GM10248 (cell line): ENCODE measurements around the gene EXOSC9.

ENCODE experiments used
- CTCF ChIA-PET: fragments of 300-600 bp; sonication (Branson Sonifier 250); formaldehyde crosslinking; extraction: SDS; loops from one replicate; lab custom pipeline; 2021; ENCODE audit warnings: antibody characterized with exemption; lab: Yijun Ruan, JAX
- POLR2A ChIA-PET: fragments of 350-650 bp; sonication (Branson Sonifier 250); formaldehyde crosslinking; extraction: SDS; loops from one replicate; lab custom pipeline; 2020; ENCODE audit warnings: antibody characterized with exemption; lab: Yijun Ruan, JAX
- DNase-seq: peaks from one replicate; pipeline ENCODE4 v3.0.0; 2012; ENCODE audit errors: extremely low spot score
- TF ChIP-seq, protein P1 (sequence below): IDR thresholded peaks from 2 replicates; pipeline ENCODE4 v1.5.1; 2012; ENCODE audit warnings: mild to moderate bottlenecking, low read depth; ENCODE audit errors: extremely low read depth, missing control alignments, control extremely low read depth

EXOSC9 gene

DNA sequence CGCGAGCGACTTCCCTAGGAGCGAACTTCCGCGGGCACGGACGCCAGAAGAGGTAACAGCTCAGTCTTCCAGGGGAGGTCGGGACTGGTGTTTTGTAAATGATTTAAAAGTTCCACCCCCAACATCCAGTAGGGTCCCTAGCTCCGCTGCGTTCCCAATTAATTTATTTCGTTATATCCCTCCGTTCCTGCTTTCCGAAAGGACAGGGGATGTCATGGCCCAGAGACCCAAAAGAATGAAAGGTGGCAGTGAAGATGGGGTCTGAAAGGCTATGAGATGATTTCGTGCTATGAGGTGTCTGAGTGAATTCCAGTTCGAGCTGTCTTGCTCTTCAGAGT is 35.8 kb upstream of the EXOSC9 start:
- POLR2A ChIA-PET, result no interaction called here
- TF ChIP-seq, protein P1, sequence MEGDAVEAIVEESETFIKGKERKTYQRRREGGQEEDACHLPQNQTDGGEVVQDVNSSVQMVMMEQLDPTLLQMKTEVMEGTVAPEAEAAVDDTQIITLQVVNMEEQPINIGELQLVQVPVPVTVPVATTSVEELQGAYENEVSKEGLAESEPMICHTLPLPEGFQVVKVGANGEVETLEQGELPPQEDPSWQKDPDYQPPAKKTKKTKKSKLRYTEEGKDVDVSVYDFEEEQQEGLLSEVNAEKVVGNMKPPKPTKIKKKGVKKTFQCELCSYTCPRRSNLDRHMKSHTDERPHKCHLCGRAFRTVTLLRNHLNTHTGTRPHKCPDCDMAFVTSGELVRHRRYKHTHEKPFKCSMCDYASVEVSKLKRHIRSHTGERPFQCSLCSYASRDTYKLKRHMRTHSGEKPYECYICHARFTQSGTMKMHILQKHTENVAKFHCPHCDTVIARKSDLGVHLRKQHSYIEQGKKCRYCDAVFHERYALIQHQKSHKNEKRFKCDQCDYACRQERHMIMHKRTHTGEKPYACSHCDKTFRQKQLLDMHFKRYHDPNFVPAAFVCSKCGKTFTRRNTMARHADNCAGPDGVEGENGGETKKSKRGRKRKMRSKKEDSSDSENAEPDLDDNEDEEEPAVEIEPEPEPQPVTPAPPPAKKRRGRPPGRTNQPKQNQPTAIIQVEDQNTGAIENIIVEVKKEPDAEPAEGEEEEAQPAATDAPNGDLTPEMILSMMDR, result no peak
- no peak for DNase-seq
- CTCF ChIA-PET, result interaction anchor here (1.1 to 1.8 kb wide), 3 partner anchors 9 to 12 kb away, joined by 3 to 6 read pairs (median 3); no protein-coding TSS in a partner anchor

DNA sequence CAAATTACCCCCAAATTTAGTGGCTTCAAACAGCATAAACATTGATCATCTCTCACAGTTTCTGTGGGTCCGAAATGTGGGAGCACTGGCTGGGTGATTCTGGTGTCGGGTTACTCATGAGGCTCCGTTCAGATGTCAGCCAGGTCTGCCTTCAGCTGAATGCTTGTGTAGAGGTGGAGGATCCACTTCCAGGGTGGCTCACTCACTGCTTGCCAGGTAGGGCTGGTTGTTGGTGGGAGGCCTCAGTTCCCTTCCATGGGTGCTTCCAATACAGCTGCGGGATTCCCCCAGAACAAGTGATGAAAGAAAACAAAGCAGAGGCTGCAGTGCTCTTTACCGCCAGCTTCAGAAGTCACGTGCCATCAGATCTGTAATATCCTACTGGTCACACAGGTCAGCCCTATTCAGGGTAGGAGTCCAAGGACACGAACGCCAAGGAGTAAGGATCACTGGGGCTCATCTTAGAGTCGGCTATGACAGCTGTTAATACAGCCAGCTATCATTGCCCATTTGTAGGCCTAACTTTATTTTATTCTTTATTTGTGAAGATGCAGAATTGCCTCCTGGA is 35.1 kb upstream of the EXOSC9 start:
- DNase-seq, result no peak
- POLR2A ChIA-PET, result no interaction called here
- CTCF ChIA-PET, result interaction anchor here (0.8 to 1.1 kb wide), 2 partner anchors 10 to 15 kb away, joined by 3 read pairs; no protein-coding TSS in a partner anchor
- TF ChIP-seq, protein P1, result no peak

DNA sequence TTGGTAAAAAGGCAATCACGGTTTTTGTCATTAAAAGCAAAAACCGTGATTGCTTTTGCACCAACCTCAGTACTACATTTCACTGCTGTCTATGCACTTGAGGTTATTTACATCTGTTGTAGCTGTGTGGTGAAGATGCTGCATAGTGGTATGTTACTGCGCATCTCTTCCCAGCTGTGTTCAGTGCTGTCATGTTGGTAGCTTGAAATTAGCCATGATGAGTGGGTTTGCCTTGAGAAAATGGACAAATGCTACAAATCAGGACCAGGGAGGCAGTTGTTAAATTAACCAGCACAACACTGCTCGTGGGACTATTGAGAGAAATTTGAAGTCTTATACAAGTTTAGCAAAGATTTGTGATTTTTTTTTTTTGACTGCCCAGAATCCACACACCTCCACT is 34.0 kb upstream of the EXOSC9 start:
- CTCF ChIA-PET, result no interaction called here
- DNase-seq, result no peak
- TF ChIP-seq, protein P1, result no peak
- POLR2A ChIA-PET, result no interaction called here

DNA sequence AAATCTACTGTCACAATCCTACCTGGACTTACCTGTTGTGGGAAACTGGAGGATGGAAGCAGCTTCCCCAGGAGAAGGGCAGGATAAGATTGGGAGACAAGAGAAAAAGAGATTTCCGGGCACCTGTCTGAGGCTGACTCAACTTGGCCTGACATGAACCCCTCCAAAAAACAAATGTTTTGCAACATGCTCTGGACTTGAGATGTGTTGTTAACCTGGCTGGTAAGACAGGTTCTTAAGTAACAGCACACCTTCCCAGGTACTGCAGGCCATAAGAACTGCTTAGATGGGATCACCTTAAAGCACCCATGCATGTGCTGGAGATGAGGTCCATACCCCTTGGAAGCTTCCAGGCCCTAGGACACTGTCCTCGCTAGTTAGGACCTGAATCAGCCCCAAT is 31.8 kb upstream of the EXOSC9 start:
- no peak for DNase-seq
- ChIA-PET CTCF (no interaction called here), POLR2A (no interaction called here)
- TF ChIP-seq, protein P1, result no peak

DNA sequence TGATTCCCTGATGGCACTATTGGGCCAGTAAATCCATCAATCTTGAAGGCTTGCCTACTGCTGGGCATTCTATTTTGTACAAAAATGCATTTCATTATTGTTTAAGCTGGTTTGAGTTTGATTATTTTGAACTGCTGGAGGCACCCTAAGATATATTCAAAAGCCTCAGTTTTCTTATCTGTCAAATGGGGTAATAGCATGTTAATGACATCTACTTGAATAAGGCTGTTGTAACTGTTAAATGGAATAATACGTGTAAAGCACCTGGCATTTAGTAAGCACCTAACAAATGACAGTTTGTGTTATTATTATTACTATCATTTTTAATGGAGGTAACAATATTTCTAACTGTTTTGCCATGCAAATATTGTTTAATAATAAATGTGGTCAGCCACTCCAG is 29.3 kb upstream of the EXOSC9 start:
- TF ChIP-seq, protein P1, result no peak
- ChIA-PET POLR2A (no interaction called here), CTCF (interaction anchor here (1.1 to 3.0 kb wide), 2 partner anchors 13 to 39 kb away, joined by 3 to 7 read pairs; no protein-coding TSS in a partner anchor)
- no peak for DNase-seq

DNA sequence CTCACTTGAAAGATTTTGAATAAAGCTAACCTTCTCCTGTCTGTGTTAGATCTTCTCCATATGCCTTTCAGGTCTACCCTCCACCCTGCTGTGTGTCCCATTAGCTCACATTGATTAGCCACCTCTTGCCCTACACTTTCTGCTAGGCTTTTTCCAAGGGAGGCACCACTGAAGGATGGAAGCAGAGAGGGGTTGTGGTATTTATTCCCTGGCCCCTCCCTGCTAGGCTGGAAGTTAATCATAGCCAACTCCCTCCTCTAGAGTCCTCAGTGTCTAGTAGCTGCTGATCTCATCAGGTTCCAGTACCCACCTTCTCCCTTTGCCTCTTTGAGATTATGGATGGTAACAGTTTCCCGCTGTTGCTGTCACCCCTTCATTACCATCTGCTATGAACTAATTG is 27.2 kb upstream of the EXOSC9 start:
- TF ChIP-seq, protein P1, result no peak
- ChIA-PET POLR2A (no interaction called here), CTCF (interaction anchor here (0.8 kb wide), 1 partner anchor 9 kb away, joined by 3 read pairs; the partner anchor contains the start of gene SMIM43)
- DNase-seq, result no peak
